GM19351 (cell line): ENCODE data around the gene CCR2.
A peak's percentile ranks its signal among the peaks of the same experiment; 100 is the strongest.
"Not testable (repeated sequence)": the region's sequence is repeated elsewhere in the genome, so short reads cannot be mapped to it uniquely, and the experiment has no call there.

Experiments used
- ATAC-seq: cut with Tn5 transposase; IDR thresholded peaks from one replicate; pipeline ENCODE4 v1.9.1; 2021; ENCODE audit warnings: mild to moderate bottlenecking, moderate library complexity; ENCODE audit not compliant: unreplicated experiment

CCR2 gene

GRCh38 chr3:46353647-46354410 lies at the start of gene CCR2:
CCR2 (plus strand) TSS chr3:46354111; CDS start chr3:46357528, 3,417 bp downstream.
- ATAC-seq: no peak

- no peak for ATAC-seq
These were observed 49.2 kb upstream of the CCR2 start for GRCh38 chr3:46304739-46305138.

DNA sequence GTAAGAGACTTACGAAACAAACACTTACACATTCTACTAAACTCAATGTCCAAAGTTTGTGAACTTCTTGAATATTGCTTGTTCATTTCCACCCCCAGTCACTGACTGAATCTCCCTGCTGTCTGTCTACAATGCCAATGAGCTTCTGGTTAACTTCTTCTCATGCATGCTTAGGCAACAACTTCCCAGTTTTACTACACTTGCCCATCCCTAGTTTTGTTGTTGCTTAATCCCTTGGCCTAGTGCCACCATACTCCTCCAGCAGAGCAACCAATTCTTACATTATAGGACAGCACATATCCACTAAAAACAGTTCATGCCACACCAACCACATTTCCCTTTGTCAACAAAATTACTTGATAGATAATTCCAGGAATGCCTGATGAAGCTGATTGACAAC lies 40.9 kb upstream of the CCR2 start:
- ATAC-seq: no peak

- ATAC-seq: no peak
These were observed 39.4 kb upstream of the CCR2 start for GRCh38 chr3:46314517-46314916.

- no peak for ATAC-seq
These were observed 37.7 kb upstream of the CCR2 start for GRCh38 chr3:46316206-46316605.

DNA sequence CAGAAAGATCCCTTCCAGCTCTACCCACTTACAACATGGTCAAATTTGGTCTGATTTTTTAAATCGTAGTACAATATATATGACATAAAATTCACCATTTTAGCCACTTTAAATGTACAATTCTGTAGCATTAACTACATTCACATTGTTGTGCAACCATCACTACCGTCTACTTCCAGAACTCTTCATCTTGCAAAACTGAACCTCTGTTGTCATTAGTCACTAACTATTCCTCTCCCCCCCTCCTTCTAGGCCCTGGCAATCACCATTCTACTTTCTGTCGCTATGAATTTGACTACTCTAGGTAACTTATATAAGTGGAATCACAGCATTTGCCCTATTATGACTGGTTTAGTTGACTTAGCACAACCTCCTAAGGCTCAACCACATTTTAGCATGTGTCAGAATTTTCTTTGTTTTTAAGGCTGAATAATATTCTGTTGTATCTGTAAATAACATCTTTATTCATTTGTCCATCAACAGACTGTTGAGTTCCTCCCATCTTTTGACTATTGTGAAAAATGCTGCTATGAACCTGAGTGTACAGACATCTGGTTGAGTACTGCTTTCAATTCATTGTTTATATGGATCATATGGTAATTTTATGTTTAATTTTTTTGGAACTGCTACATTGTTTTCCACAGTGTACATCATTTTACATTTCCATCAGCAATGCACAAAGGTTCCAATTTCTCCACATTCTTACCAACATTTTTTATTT lies 35.5 kb upstream of the CCR2 start:
- ATAC-seq: no peak

GRCh38 chr3:46321461-46322104 lies 32.3 kb upstream of the CCR2 start:
- ATAC-seq: no peak

- no peak for ATAC-seq
These were observed 29.9 kb upstream of the CCR2 start for GRCh38 chr3:46324036-46324435.

DNA sequence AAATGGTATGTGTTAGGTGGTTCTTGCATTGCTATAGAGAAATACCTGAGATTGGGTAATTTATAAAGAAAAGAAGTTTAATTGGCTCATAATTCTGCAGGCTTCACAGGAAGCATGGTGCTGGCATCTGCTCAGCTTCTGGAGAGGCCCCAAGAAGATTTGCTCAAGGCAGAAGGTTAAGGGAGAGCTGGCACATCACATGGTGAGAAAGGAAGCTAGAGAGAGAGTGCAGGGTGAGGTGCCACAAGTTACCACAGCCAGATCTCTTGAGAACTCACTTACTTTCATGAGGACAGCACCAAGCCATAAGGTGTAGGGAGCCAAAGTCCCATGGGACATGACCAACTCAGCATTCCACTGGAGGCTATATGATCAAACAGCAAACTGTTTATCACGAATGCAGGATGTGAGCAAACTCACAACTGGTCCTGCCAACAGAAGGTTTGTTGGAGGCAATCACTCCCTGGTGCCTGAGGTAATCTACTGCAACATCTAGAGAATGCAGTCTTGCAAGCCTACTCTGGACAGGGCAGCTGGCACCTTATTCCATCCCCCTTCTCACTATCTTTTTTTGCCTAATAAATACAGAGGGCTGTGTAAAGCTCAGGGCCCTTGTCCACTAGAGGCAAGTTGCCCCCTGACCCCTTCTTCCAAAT lies 28.1 kb upstream of the CCR2 start:
- ATAC-seq: no peak

- not testable (repeated sequence) for ATAC-seq
These were observed 23.2 kb upstream of the CCR2 start for GRCh38 chr3:46330676-46331075.

DNA sequence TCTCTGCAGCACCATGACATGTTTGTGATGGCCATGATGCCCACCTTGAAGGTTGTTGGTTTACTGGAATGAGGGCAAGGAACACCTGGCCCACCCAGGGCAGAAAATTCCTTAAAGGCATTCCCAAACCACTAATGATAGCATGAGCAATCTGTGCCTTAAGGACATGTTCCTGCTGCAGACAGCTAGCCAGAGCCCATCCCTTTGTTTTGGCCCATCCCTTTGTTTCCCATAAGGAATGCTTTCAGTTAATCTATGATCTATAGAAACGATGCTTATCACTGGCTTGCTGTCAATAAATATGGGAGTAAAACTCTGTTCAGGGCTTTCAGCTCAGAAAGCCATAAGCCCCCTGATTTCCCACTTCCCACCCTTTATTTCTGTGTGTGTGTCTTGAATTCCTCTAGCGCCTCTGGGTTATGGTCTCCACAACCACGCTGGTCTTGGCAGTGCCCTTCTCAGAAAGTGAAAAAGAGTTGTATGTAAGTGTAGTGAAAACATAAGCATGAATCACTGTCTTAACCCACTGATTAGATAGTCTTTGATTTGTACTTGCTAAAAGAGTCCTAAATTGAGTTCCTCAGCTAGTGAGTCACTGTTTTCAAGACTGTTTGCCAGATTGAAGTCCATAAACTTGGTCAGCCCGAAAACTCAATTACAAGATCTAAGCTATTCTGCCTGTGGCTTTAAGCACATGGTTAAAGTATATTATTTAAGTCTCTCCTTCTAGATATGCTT lies 19.0 kb upstream of the CCR2 start:
- no peak for ATAC-seq

DNA sequence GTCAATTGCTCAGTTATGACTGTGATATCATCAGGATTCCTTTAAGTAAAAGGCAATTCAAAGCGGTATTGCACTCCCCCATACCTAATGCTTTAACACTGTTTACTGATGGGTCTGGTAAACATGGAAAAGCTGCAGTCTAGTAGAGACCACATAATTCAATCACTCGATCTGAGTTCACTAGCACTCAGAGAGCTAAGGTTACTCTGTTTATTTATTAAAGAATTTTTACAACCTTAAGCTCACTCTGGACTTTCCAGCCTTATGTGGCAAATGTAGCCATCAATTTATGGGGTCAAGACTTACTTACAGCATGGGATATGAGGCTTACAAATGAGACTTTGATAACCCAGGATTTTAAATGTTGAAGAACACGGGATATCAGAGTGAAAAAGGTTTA lies 18.4 kb upstream of the CCR2 start:
- ATAC-seq: no peak

- ATAC-seq: no peak
These were observed 16.0 kb upstream of the CCR2 start for GRCh38 chr3:46337911-46338310.

- ATAC-seq: no peak
These were observed 15.1 kb upstream of the CCR2 start for GRCh38 chr3:46338840-46339239.

- no peak for ATAC-seq
These were observed 9.4 kb upstream of the CCR2 start for GRCh38 chr3:46344476-46344875.

- no peak for ATAC-seq
These were observed 5.0 kb upstream of the CCR2 start for GRCh38 chr3:46348823-46349482.

GRCh38 chr3:46349484-46350261 lies 4.2 kb upstream of the CCR2 start:
- peak; percentile 77 for ATAC-seq

GRCh38 chr3:46350262-46350565 lies 3.7 kb upstream of the CCR2 start:
- peak; percentile 42 for ATAC-seq

- ATAC-seq: no peak
These were observed 2.3 kb upstream of the CCR2 start for GRCh38 chr3:46351646-46352045.

GRCh38 chr3:46353090-46353489 lies 821 bp upstream of the CCR2 start:
- ATAC-seq: no peak
